Nucleus accumbens (tissue), 56 donors: Measurements from ENCODE around the gene NCKAP5.

Experiments
- DNase-seq, 56 donors: peaks; one replicate each; lab custom pipeline; 2025; lab: John Stamatoyannopoulos, UW

The NCKAP5 gene

DNA sequence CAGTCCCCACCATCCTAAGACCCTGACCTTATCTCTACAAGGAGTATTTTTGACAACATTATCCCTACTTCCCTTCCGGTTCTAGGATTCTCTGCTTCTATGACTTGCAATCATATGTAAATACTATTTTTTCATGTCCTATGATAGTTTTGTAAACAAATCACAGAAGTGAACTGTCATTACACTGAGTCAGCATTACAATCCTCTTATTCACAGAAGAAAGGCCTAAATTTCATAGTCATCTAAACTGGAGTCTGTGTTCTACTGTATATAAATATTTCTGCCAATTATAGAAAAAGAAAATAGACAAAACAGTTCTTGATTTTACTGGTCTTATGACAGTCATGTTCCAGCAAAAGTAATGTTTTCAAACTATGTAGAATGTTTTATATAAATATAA, 265.1 kb downstream of the NCKAP5 start:
- no peak for DNase-seq

DNA sequence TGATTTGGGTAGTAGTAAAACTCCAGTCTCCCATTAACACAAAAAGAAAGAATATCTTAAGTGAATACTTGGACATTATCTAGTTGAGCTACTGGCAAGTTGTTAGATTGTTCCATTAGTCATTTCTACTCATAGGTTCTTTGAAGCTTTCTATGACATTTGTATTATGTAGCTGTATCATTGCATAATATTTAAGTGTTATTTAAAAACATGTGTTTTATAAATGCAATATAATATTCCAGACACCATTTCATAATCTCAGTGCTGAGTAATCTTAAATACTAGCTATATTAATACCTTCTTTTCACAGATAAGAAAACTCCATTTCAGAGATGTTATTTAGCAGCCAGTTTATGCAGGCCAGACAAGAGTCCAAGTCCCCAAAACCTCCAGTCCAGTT, 271.9 kb downstream of the NCKAP5 start:
- DNase-seq: no peak

DNA sequence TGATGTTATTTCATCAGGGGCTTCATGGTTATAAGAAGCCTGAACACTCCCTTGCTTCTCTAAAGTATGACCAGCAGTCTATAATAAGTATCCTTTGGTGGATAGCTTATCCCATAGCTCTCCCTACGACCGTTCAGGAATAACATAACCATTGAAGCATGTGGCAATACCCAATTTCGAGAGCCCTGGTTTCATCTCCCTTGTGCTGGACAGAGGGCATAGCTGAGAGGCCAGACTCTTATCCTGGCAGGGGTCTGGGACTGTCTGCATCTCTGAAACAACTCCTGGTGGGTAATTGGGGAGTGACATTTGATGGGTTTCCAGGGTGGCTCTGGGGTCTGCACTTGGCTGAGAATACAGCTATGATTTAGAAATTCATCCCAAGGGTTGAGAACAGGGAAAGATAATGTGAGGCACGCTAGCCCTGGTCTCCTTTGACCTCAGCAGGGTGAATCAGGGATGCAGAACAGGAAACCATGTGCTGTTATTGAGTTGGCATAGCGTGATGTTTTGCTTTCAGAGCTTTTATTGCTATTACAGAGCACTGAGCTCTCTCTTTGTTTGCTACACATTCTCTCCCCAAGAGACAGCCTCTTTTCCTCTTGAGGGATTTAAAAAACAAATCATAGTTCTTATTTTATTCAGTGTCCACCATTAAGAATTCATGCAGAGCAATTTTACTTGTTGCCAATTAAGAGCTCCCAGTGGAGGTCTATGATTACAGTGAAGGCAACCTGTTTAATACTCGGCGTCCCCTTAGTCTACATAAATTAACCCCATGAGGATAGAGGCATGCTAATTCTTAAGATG, 274.5 kb downstream of the NCKAP5 start:
- no peak for DNase-seq

DNA sequence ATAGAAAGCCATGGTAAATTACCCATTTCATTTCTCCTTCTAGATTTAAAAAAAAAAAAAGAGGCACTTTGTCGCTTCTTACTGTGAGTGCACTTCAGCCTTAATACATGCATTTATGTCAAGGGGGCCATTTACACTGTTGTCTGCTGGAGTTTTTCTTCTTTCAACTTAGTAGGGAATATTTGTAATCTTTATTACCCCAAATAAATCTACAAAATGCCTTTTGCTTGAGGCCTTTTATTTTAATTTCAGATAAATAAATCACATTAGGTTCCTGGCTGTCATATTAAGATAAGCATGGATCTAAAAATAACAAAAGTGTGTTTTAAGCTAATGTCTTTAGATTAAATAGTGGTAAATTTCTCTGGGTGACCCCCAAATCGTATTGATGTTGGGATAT, 276.0 kb downstream of the NCKAP5 start:
- no peak for DNase-seq

DNA sequence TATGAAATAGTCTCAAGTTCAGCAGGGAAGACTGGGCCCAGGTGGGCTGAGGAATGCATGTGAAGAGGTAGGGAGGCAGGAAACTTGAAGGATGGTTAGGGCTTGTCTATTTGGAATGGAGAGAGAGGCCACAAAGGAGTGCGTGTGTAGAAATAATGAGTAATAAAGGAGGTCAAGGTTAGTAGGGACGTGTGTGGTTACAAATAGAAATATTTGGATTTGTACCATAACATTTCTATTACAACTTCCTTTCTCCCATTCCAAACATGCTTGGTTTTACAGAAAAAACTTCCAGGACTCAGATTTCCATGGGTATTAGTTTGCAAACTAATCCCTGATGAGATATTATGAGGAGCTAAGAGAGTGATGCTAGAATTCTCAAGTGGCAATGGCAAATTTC, 280.6 kb downstream of the NCKAP5 start:
- no peak for DNase-seq

DNA sequence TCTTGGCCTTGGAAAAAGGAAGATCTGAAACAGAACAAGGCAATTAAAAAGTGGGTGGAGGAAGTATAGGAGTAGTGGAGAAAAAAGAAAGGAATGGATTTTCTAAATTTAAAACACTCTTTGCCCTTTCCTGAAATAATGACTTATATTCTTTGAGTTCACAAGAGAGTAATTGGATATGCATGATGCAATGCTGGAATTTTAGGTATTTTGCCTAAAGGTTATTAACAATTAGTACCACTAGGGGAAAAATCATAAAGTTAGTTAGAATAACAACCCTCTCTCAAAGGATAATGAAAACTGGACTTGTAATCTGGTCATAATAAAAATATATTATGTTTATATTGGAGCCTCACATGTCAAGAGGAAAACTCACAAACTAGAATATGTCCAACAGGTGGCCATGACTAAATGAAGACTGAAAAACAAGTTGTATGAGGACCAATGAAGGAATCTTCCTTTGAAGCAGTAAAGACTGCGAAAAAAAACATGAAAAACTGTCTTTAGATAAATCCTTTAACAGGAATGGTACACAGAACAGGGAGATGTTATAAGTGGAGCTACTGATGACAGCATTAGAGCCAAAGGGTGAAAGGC, 281.8 kb downstream of the NCKAP5 start:
- no peak for DNase-seq

DNA sequence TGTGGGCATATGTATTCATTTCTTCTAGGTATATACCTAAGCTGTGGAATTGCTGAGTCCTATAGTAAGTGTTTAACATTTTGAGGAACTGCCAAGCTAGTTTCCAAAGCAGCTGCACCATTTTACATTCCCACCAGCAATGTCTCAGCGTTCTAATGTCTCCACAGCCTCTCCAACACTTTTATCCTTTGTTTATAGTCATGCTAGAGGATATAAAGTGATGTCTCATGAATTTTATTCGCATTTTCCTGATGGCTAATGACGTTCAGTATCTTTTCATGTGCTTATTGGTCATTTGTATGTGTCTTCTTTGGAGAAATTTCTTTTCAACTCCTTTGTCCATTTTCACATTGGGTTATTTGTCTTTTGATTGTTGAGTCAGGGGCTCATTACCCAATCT, 295.2 kb downstream of the NCKAP5 start:
- no peak for DNase-seq

DNA sequence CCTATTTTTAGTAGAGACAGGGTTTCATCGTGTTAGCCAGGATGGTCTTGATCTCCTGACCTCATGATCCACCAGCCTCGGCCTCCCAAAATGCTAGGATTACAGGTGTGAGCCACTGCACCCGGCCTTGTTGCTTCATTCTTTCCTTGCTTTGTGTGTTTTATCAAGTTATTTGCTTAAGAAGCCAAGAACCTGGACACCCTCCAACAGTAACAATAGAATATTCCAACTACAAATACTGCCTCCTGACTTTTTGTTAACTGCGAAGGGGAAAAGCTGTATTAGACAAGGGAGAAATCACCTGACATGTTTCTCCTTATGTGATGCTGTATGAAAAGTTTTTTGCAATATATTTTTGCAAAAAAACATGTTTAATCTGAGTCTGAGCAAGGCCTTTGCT, 297.2 kb downstream of the NCKAP5 start:
- no peak for DNase-seq

DNA sequence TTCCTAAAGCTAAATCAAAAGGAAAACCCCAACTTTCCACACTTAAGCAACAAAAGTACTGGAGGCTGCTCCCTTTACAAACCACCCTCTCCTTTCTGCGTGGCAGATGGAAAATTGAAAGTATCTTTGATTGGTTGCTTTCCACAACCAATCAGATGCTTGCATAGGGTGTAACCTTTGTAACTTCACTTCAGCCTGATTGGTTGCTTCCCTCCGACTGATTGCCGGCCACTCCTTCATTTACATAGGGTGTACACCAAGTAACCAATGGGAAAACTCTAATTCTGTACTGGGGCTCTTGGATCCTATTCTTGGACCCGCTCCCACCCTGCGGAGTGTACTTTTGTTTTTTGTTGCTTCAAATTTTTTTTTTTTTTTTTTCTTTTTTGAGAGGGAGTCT, 297.7 kb downstream of the NCKAP5 start:
- no peak for DNase-seq

DNA sequence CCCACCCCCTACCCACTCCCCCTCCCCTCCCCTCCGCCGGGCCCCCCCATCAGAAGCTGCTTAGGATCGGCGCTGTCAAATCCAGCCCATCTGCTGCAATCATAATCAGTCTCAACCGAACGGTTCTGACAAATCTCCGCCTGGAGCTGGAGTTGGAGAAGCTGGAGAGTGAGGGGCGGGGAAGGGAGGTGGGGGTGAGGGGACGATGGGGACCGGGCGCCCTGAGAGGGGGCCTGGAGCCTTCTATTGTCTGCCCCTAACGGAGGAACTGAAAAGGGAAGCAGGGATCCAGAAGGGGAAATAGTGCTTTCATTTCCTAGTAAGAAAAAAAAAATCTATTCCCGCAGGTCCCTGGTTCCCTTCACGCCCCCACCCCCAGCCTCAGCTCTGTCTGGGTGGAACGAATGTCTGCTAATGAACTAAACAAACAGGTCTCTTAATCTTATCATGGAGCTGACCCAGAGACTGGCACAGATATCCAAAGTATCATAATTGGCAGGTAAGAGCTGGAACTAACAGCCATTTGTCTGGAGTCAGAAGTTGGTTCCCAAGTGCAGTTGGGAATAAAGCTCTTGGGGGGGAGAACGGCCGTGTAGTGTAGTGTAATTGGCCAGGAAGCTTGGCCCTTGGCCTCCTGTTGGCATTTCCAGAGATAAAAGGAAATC, 301.2 kb downstream of the NCKAP5 start:
- no peak for DNase-seq

DNA sequence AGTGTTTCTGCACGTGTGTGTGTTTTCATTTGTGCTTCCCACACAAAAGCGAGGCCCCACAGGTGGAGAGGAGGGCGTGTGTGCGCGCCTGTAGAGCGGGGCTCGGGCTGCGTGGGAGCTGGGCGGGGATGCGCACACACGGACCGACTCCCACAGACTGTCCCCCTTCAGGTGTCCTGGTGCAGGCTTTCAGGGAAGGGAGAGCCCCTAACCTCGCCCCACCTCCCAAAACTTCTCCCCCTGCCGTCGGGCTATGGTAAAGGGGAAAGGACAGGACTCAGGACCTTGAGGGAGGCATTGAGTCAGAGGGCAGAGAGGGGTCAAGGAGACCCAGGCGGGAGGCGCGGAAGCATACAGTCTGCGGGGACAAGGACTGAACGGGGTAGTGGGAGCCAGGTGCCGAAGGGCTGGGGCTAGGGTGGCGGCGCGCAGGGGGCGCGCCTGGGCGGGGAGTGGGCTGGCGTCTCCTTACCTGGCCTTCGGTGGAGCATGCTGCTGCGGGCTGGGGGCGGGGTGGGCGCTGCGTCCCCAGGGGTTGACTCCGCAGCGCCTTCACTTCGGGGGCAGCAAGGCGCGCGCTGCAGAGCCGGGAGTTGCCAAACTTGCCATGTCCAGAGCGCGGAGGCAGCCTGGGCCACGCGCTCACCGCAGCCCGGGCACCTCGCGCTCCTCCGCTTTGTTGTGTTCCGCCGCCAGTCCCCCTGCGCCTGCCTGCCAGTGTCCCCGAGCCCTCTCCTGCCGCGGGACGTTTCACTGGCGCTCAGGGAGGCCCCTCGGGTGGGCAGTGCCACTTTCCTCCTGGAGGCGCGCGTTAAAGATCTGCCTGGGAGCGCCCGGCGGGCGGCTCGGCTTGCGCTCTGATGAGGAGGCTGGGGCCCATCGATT, 302.0 kb downstream of the NCKAP5 start:
- DNase-seq: peak in 1 of 56 donors; percentile 25

DNA sequence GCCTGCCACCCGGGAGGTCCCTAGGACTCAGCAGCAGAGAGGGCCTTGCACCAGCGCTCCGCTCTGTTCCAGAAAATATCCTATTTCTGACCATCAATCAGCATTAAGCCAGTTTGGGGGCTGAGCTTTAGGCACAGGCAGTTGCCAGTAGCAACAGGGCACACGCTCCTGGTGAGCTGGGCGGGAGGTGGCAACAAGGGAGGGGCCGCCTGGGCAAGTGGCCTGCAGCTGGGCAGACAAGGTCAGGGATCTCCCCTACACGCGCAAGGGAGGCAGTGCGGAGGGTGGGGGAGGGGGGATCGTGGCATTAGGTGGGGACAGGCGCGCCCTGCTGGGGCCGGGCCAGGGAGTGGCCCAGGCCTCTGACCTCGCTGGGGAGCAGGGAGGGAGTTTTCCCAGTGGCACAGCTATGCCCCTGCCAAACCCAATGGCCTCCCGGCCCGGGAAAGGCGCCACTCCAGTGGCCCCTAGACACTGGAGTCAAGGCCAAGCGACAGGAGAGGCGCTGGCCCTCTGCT, 302.8 kb downstream of the NCKAP5 start:
- peak in 20 of 56 donors; percentile 15 to 68 (median 35) for DNase-seq

DNA sequence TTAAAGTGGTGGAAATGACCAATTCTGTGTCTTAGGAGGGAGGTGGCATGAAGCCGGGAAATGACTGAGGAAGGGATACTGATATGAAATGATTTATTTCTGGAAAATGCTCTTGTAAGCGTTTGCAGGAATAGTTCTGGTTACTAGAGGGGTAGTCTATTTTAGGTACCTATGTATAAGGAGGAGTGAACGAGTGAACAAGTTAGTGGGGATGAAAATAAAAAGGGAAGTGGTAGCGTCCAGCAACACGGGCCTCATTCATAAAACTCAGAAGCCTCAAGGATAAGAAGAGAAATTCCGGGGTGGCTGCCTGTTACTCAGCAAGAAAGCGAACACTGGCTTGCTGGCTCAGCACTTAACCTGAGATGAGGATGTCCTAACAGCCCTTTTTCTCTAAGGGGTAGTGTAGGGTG, 303.3 kb downstream of the NCKAP5 start:
- no peak for DNase-seq

DNA sequence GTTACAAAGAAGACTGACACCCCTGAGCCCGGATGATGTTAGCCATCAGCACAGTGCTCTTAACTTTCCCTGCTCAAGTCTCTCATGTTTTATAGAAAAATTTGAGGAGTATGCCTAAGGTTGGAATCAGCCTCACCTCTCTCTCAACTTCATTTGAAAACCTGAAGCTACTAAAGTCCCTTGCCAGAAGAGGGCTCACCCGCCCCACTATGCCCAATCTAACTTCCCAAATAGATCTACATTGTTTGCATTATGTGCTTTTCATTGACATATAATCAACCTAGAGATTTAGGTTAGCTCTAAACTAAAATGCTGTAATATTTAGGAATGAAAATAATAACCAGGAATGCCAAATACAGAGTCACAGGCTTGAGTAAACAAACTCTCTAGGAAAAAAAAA, 305.4 kb downstream of the NCKAP5 start:
- no peak for DNase-seq

DNA sequence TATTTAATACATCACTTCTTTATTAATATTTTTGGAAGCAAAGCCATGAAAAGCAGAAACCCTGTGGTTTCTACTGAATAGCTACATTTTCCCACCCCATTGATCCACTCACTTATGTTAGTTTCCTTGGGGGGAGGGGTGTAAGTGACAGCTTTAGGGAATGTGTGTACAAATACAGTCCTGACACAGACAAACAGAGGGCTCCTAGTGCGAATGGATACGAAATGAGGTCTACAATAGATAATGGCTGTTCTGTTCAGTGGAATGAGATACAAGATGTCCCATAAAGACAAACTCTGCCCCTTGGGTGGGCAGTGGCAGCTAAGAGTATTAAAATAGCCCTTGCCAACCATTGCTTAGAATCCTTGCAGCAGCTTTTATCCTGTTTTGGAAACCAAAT, 312.9 kb downstream of the NCKAP5 start:
- DNase-seq: peak in 4 of 56 donors; percentile 16 to 35 (median 28)

DNA sequence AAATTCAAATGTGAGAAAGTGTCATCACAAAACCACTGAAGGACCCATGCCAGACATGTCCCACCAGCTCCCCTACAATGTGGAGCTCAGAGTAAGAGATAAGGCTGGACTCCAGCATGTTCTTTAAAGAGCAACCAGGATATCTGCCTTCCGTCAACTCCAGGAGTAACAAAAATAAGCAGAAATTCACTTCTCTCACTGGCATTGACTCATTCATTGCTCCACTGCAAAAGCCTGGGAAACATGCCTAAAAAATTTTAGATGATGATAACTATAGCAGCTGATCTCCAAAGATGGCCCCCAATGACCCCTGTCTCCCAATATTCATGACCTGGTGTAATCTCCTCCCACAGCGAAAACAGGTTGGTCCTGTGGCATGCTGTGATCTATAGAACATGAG, 314.5 kb downstream of the NCKAP5 start:
- no peak for DNase-seq

DNA sequence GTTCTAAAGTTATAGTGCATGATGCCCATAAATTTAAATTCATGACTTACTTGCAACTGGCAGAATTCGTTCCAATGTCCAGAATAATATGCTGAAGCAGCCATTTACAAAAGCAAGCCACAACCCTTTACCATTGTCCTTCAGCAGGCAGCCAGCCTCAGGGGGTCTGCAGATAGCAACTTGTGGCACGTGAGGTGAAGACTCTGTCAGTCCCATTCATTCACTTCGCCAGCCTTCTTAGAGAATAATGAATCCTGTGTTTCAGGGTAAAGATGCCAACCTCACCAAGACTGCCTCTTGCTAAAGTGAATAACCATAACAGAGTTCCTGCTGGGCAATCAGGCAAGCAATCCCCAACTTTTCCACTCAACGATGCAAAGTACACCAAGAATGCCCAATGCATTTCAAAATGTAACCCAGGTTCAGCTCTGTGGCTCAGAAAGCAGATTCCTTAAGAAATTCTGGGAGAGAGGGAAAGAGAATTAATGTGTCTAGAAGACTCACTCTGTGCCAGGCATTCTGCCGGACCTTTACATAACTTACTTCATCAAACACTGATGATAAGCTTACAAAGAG, 315.4 kb downstream of the NCKAP5 start:
- DNase-seq: no peak

DNA sequence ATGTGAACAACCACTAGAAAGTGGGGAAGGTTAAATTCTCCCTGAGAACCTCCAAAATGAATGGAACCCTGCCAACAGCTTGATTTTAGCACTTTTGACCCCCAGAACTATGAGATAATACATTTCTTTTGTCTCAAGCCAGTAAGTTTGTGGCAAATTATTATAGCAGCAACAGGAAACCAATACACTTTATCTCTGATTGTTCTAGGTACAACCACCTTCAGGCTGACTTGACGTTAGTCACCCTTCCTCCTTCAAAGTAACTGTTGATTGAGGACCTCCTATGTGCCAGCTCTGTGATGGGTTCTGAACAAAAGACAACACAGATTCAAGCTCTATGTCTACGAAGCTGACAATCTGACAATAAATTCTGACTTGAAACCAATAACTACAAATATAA, 318.9 kb downstream of the NCKAP5 start:
- no peak for DNase-seq

DNA sequence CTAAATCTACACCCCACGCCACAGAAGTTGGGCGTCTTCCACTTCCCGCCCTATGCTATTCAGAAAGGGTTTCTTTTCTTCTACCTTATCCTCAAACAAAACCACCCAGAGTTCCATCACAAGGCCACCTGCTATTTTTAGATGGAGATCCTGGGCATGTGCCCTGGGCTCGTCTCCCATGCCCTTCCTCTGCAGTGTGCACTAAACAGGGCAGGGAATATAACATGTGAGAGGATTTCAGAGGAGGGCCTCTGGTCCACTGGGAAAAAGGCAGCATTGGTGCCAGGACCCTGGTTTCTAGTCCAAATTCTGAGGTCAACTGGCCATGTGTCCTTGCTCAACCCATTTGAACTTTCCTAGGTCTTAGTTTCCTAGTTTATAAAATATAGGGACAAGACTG, 320.0 kb downstream of the NCKAP5 start:
- no peak for DNase-seq

DNA sequence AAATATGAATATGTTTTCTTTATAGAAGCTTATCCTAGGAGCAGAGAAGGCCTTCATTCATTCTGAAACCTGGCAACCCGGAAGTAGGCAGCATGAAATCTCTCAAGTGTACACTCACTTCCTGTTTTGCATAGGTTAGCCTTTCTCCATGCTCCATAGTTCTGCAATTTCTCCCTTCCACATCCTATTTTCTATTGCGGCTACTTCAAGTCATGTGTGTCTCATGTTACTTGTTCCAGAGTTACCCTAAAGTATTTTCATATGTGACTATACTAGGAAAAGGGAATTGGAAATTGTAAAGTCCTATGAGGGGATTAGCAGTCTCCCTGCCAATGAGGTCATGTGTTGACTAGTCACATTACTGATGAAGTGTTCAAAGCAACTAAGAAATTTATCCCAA, 320.6 kb downstream of the NCKAP5 start:
- peak in 1 of 56 donors; percentile 19 for DNase-seq
